Activated T-cell treated with anti-CD3 and anti-CD28 coated beads, Interleukin-2, amount 50 U/mL, for 24 hours (primary cell): ENCODE data around the gene HCN2.

Source experiments
- DNase-seq: peaks from one replicate; pipeline ENCODE4 v3.0.0-alpha.2; 2020
- H3K27ac Mint-ChIP-seq: 2 replicates; pipeline ENCODE4 v1.8.0; 2020; ENCODE audit warnings: mild to moderate bottlenecking, mixed read lengths
- H3K27me3 Mint-ChIP-seq: 2 replicates; pipeline ENCODE4 v1.8.0; 2020; ENCODE audit warnings: mixed read lengths
- H3K36me3 Mint-ChIP-seq: 2 replicates; pipeline ENCODE4 v1.8.0; 2020; ENCODE audit warnings: low read depth, mixed read lengths
- H3K4me1 Mint-ChIP-seq: 2 replicates; pipeline ENCODE4 v1.8.0; 2020; ENCODE audit warnings: low read depth, mixed read lengths
- H3K4me3 Mint-ChIP-seq: 2 replicates; pipeline ENCODE4 v1.8.0; 2020; ENCODE audit warnings: mild to moderate bottlenecking, moderate library complexity, mixed read lengths
- H3K9me3 Mint-ChIP-seq: 2 replicates; pipeline ENCODE4 v1.8.0; 2020; ENCODE audit warnings: mixed read lengths

HCN2 gene

GRCh38 chr19:651114-651818 is 61.6 kb downstream of the HCN2 start:
- Mint-ChIP-seq H3K4me3 (no peak overlapping the region), H3K4me1 (peaks cover 23% of the 10 kb centered on the region), H3K27ac (no peak overlapping the region), H3K9me3 (no peaks in the 10 kb centered on the region), H3K36me3 (peaks cover 68% of the 10 kb centered on the region), H3K27me3 (no peaks in the 10 kb centered on the region)
- no peak for DNase-seq

- no peak overlapping the region for H3K4me3 Mint-ChIP-seq
- no peak for DNase-seq
- peaks cover 68% of the 10 kb centered on the region for H3K36me3 Mint-ChIP-seq
- H3K27me3 Mint-ChIP-seq = no peaks in the 10 kb centered on the region
- H3K4me1 Mint-ChIP-seq = peaks cover 26% of the 10 kb centered on the region
- H3K9me3 Mint-ChIP-seq = no peaks in the 10 kb centered on the region
- no peak overlapping the region for H3K27ac Mint-ChIP-seq
Measured at GRCh38 chr19:651991-652390, 62.3 kb downstream of the HCN2 start.

- Mint-ChIP-seq H3K4me1 (peaks cover 34% of the 10 kb centered on the region), H3K4me3 (no peak overlapping the region), H3K36me3 (peaks cover 72% of the 10 kb centered on the region), H3K27ac (no peak overlapping the region), H3K9me3 (no peaks in the 10 kb centered on the region), H3K27me3 (no peaks in the 10 kb centered on the region)
- no peak for DNase-seq
Measured at GRCh38 chr19:652467-653389, 63.0 kb downstream of the HCN2 start.

- DNase-seq = no peak
- H3K9me3 Mint-ChIP-seq = no peaks in the 10 kb centered on the region
- H3K4me3 Mint-ChIP-seq = no peak overlapping the region
- H3K27ac Mint-ChIP-seq = no peak overlapping the region
- H3K36me3 Mint-ChIP-seq = peaks cover 73% of the 10 kb centered on the region
- no peaks in the 10 kb centered on the region for H3K27me3 Mint-ChIP-seq
- H3K4me1 Mint-ChIP-seq = peaks cover 36% of the 10 kb centered on the region
Measured at GRCh38 chr19:653425-653824, 63.7 kb downstream of the HCN2 start.

GRCh38 chr19:655691-656090 is 66.0 kb downstream of the HCN2 start:
- Mint-ChIP-seq H3K4me1 (peaks cover 56% of the 10 kb centered on the region), H3K27me3 (no peaks in the 10 kb centered on the region)

GRCh38 chr19:656751-657559 is 67.3 kb downstream of the HCN2 start:
- no peaks in the 10 kb centered on the region for H3K27me3 Mint-ChIP-seq
- peak overlapping the region; percentile 63 for H3K27ac Mint-ChIP-seq
- no peaks in the 10 kb centered on the region for H3K9me3 Mint-ChIP-seq
- no peak for DNase-seq
- no peak overlapping the region for H3K4me3 Mint-ChIP-seq
- H3K4me1 Mint-ChIP-seq = peaks cover 61% of the 10 kb centered on the region
- peaks cover 84% of the 10 kb centered on the region for H3K36me3 Mint-ChIP-seq

More at GRCh38 chr19:655691-656090, 66.0 kb downstream of the HCN2 start:
- no peak overlapping the region for H3K4me3 Mint-ChIP-seq
- H3K27ac Mint-ChIP-seq = peak overlapping the region; percentile 79
- DNase-seq = no peak
- peaks cover 80% of the 10 kb centered on the region for H3K36me3 Mint-ChIP-seq
- H3K9me3 Mint-ChIP-seq = no peaks in the 10 kb centered on the region

- Mint-ChIP-seq H3K27me3 (no peaks in the 10 kb centered on the region), H3K9me3 (no peaks in the 10 kb centered on the region), H3K36me3 (peaks cover 85% of the 10 kb centered on the region), H3K27ac (peak overlapping the region; percentile 63), H3K4me1 (peaks cover 61% of the 10 kb centered on the region), H3K4me3 (no peak overlapping the region)
- no peak for DNase-seq
Measured at GRCh38 chr19:657611-658010, 67.9 kb downstream of the HCN2 start.

GRCh38 chr19:658059-658839 is 68.6 kb downstream of the HCN2 start:
- peaks cover 60% of the 10 kb centered on the region for H3K4me1 Mint-ChIP-seq
- peaks cover 80% of the 10 kb centered on the region for H3K36me3 Mint-ChIP-seq
- peak overlapping the region; percentile 69 for H3K27ac Mint-ChIP-seq
- no peaks in the 10 kb centered on the region for H3K9me3 Mint-ChIP-seq
- no peak for DNase-seq
- H3K4me3 Mint-ChIP-seq = peak overlapping the region; percentile 31
- no peaks in the 10 kb centered on the region for H3K27me3 Mint-ChIP-seq

GRCh38 chr19:658916-659839 is 69.5 kb downstream of the HCN2 start:
- Mint-ChIP-seq H3K9me3 (no peaks in the 10 kb centered on the region), H3K4me3 (peak overlapping the region; percentile 98), H3K36me3 (peaks cover 71% of the 10 kb centered on the region), H3K4me1 (peaks cover 65% of the 10 kb centered on the region), H3K27me3 (no peaks in the 10 kb centered on the region), H3K27ac (peak overlapping the region; percentile 98)
- no peak for DNase-seq

GRCh38 chr19:660793-661426 is 71.2 kb downstream of the HCN2 start:
- peaks cover 61% of the 10 kb centered on the region for H3K4me1 Mint-ChIP-seq

GRCh38 chr19:661427-662196 is 71.9 kb downstream of the HCN2 start:
- Mint-ChIP-seq H3K4me3 (peak overlapping the region; percentile 98), H3K4me1 (peaks cover 56% of the 10 kb centered on the region), H3K9me3 (no peaks in the 10 kb centered on the region), H3K27me3 (no peaks in the 10 kb centered on the region), H3K27ac (peak overlapping the region; percentile 98), H3K36me3 (peaks cover 50% of the 10 kb centered on the region)
- peak; percentile 77 for DNase-seq

More at GRCh38 chr19:660793-661426, 71.2 kb downstream of the HCN2 start:
- Mint-ChIP-seq H3K27me3 (no peaks in the 10 kb centered on the region), H3K36me3 (peaks cover 57% of the 10 kb centered on the region), H3K27ac (peak overlapping the region; percentile 98), H3K9me3 (no peaks in the 10 kb centered on the region), H3K4me3 (peak overlapping the region; percentile 98)
- no peak for DNase-seq
